K562 (cell line): Measurements from ENCODE around the gene GDF7. TPM values are rescaled to one million over a fixed set of nuclear protein-coding genes. Genes with fewer than 3 reads are reported as not detected.
A peak's percentile ranks its signal among the peaks of the same experiment; 100 is the strongest.

Experiments used
- ARID3B ChIP-seq: fragments of 250-450 bp; sonication (Bioruptor Pico); IDR thresholded peaks from 2 replicates; pipeline ENCODE4 v1.4.0; 2020; ENCODE audit warnings: borderline replicate concordance
- CBFB ChIP-seq: sonication (generic); formaldehyde crosslinking; IDR thresholded peaks from 2 replicates; pipeline ENCODE4 v1.4.0; 2020; ENCODE audit warnings: mild to moderate bottlenecking, missing genetic modification reagents
- DNMT1 ChIP-seq: fragments of 450-650 bp; IDR thresholded peaks from 2 replicates; pipeline ENCODE4 v1.6.1; 2016; ENCODE audit warnings: antibody characterized with exemption, mild to moderate bottlenecking
- GTF2E2 ChIP-seq: fragments of 200-800 bp; sonication (Bioruptor generic); IDR thresholded peaks from 2 replicates; pipeline ENCODE4 v1.6.1; 2016; ENCODE audit warnings: missing genetic modification characterization, missing compliant biosample characterization
- HDAC3 ChIP-seq: fragments of 450-650 bp; IDR thresholded peaks from 2 replicates; pipeline ENCODE4 v1.6.1; 2018; ENCODE audit warnings: borderline replicate concordance, mild to moderate bottlenecking, moderate library complexity; ENCODE audit not compliant: partially characterized antibody
- L3MBTL2 ChIP-seq: fragments of 450-650 bp; IDR thresholded peaks from 2 replicates; pipeline ENCODE4 v1.6.1; 2016; ENCODE audit warnings: mild to moderate bottlenecking, moderate library complexity
- MBD1 ChIP-seq: fragments of 250-450 bp; sonication (Bioruptor Pico); IDR thresholded peaks from 2 replicates; pipeline ENCODE4 v1.8.0; 2022; ENCODE audit warnings: inconsistent platforms
- MLLT1 ChIP-seq, 2 experiments: fragments of 450-650 bp; IDR thresholded peaks; 2 replicates each; pipeline ENCODE4 v1.6.1; 2016
- MNT ChIP-seq, 2 experiments: fragments of 450-650 bp; conservative IDR thresholded peaks; 2 replicates each; pipeline ENCODE4 v1.6.1; 2017; ENCODE audit warnings: mild to moderate bottlenecking in 2 of 2, moderate library complexity in 2 of 2
- NFXL1 ChIP-seq: fragments of 450-650 bp; formaldehyde crosslinking; IDR thresholded peaks from 2 replicates; pipeline ENCODE4 v1.4.0; 2021; ENCODE audit warnings: mild to moderate bottlenecking
- PHTF2 ChIP-seq: fragments of 250-450 bp; sonication (Bioruptor Pico); IDR thresholded peaks from 2 replicates; pipeline ENCODE4 v1.5.0; 2021; ENCODE audit warnings: mild to moderate bottlenecking
- POLR3G ChIP-seq: IDR thresholded peaks from 2 replicates; pipeline ENCODE4 v1.6.1; 2011; ENCODE audit not compliant: insufficient read length, insufficient replicate concordance; ENCODE audit errors: extremely low read depth
- PTRF ChIP-seq: fragments of 450-650 bp; IDR thresholded peaks from 2 replicates; pipeline ENCODE4 v1.6.1; 2016; ENCODE audit warnings: mild to moderate bottlenecking, missing genetic modification characterization, missing compliant biosample characterization
- SIRT6 ChIP-seq: IDR thresholded peaks from one replicate; pipeline ENCODE4 v1.6.1; 2012; ENCODE audit warnings: low read depth, mild to moderate bottlenecking, control low read depth, inconsistent platforms, low read length, moderate library complexity
- TAF1 ChIP-seq: IDR thresholded peaks from 2 replicates; pipeline ENCODE4 v1.6.1; 2011; ENCODE audit warnings: mild to moderate bottlenecking, low read length, moderate library complexity; ENCODE audit not compliant: insufficient read depth, control insufficient read depth, severe bottlenecking; ENCODE audit errors: extremely low read depth
- TEAD1 ChIP-seq, 2 experiments: fragments of 450-650 bp in 1 of 2; sonication (generic) in 1 of 2; formaldehyde crosslinking; IDR thresholded peaks; 2 replicates each; pipeline versions ENCODE4 v1.4.0 to v1.8.0; 2020 to 2022; ENCODE audit warnings: mild to moderate bottlenecking in 2 of 2, missing genetic modification reagents in 1 of 2
- ZBTB34 ChIP-seq: fragments of 250-450 bp; sonication (Bioruptor Pico); IDR thresholded peaks from 2 replicates; pipeline ENCODE4 v1.8.0; 2021; ENCODE audit warnings: mild to moderate bottlenecking, moderate library complexity
- ZKSCAN3 ChIP-seq: fragments of 250-450 bp; sonication (Bioruptor Pico); IDR thresholded peaks from 2 replicates; pipeline ENCODE4 v1.4.0; 2020
- ZNF3 ChIP-seq: fragments of 250-450 bp; sonication (Bioruptor Pico); IDR thresholded peaks from 2 replicates; pipeline ENCODE4 v1.5.0; 2021; ENCODE audit warnings: mild to moderate bottlenecking, moderate library complexity
- ZNF316 ChIP-seq: fragments of 450-650 bp; IDR thresholded peaks from 2 replicates; pipeline ENCODE4 v1.6.1; 2016
- ZNF408 ChIP-seq: fragments of 250-450 bp; sonication (Bioruptor Pico); IDR thresholded peaks from 2 replicates; pipeline ENCODE4 v1.4.0; 2020; ENCODE audit warnings: low read depth, mild to moderate bottlenecking, moderate library complexity
- polyA plus RNA-seq, 8 experiments: library from polyadenylated mRNA; depleted of rRNA in 4 of 8; stranded (reverse) in 5 of 8; unstranded in 3 of 8; fragments of >200 nt; fragmentation: Nextera tagmentation in 2 of 8; fragmentation: Illumina TruSeq in 1 of 8; extraction: Ambion mirVana in 2 of 8; extraction: Trizol in 1 of 8; gene quantifications; 2 replicates each; pipeline versions ENCODE4 v1.2.1 to v1.2.3, GENCODE V29; 2011 to 2014; ENCODE audit warnings: inconsistent platforms in 1 of 8, missing spikeins in 1 of 8
- total RNA-seq, 7 experiments: library from RNA; depleted of rRNA in 6 of 7; stranded (reverse); fragments of >200 nt in 6 of 7; fragmentation: Illumina TruSeq in 2 of 7; extraction: Trizol in 2 of 7; gene quantifications; 2 replicates each; pipeline versions ENCODE4 v1.2.1 to v1.2.3, GENCODE V29; 2011 to 2021; ENCODE audit warnings: low replicate concordance in 1 of 7

Gene GDF7
- total and polyA plus RNA-seq, 9 of the 15 experiments (the other 6 are each of a cell fraction or from before 2014, with no cell fraction given) = 0.01 TPM; not detected in 7

GRCh38 chr2:20650877-20651730, 15.8 kb upstream of the GDF7 start, which contains the start of gene HS1BP3 (continued):
- TF ChIP-seq ZBTB34 (CRISPR knock-in tag) (no peak), ZNF3 (no peak), PTRF (tag) (no peak), L3MBTL2 (peak; percentile 77), SIRT6 (no peak), HDAC3 (no peak), CBFB (CRISPR knock-in tag) (no peak), ZNF316 (no peak), DNMT1 (no peak), POLR3G (no peak), TAF1 (peak; percentile 56), GTF2E2 (tag) (no peak), MLLT1 (IDR thresholded peaks at IDR 0.05) (no peak; a peak in 1 of 4 replicates), MNT (conservative IDR thresholded peaks at IDR 0.05) (no peak), NFXL1 (CRISPR knock-in tag) (no peak), MBD1 (CRISPR knock-in tag) (no peak), ZKSCAN3 (no peak), TEAD1 (CRISPR knock-in tag; IDR thresholded peaks at IDR 0.05) (peak in 1 of 2 experiments; percentile 14; a peak in 1 of 4 replicates), PHTF2 (no peak), ARID3B (no peak), ZNF408 (no peak)
